Stimulated activated CD8-positive, alpha-beta memory T cell treated with anti-CD3 and anti-CD28 coated beads, Interleukin-4, amount 100 ng/mL, for 4 hours (primary cell): ENCODE results near the gene SPEM3.

Experiments
- DNase-seq, 2 donors: peaks; one replicate each; pipeline ENCODE4 v3.0.0-alpha.2; 2020; ENCODE audit warnings: low read depth in 2 of 2, low spot score in 1 of 2

SPEM3 gene

DNA sequence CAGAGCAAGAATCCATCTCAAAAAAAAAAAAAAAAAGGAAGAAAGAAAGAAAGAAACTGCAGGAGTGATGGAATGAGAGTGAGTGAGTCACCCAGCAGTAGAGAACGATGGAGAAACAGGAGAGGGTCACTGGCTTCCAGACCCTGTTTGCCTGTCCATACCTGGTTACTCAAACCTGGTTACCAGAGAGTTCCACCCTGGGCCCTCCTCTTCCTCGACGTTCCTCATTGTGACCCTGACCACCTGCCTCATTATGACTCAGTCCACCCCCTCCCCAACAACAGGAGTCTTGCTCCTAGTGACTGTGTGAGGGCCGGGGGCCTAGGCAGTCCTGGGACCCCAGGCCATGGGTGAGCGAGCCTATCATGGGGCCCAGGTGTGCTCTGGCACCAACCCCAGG is at the start of gene SPEM3:
TSS of gene SPEM3 (plus strand) at position 301 of the 400 bp plus-strand sequence. CDS start at position 347, 46 bp downstream.
- no peak for DNase-seq

DNA sequence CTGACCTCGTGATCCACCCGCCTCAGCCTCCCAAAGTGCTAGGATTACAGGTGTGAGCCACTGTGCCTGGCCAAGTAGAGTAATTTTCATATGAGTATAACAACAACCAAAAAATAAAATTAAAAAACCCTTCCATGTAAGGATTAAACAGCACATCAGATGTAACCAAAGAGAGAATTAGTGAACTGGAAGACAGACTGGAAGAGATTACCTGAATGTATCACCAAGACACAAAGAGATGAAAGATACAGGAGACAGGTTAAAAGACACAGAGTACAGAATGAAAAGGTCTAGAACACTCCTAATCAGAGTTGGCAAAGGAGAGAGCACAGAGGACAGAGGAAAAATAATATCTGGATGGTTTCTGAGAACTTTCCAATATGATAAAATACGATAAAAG is 49.5 kb upstream of the SPEM3 start:
- no peak for DNase-seq

DNA sequence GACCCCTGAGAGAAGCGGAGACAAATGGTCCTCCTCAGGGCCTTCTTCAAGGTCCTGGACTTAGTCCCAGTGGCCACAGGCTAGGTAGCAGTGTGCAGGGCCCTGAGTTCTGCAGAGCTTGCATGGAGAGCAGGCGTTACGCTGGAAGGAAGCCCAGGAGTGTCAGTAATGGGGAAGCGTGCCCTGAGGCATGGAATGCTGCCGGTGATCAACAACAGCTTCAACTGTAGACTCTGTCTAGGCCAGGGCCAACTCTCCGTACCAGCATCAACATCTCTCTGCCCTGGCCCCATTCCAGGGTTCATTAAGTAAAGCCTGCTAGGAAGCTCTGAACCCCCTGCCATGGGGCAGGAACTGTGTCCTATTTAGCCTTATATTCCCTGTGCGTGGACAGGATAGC is 48.3 kb upstream of the SPEM3 start:
- DNase-seq = no peak

DNA sequence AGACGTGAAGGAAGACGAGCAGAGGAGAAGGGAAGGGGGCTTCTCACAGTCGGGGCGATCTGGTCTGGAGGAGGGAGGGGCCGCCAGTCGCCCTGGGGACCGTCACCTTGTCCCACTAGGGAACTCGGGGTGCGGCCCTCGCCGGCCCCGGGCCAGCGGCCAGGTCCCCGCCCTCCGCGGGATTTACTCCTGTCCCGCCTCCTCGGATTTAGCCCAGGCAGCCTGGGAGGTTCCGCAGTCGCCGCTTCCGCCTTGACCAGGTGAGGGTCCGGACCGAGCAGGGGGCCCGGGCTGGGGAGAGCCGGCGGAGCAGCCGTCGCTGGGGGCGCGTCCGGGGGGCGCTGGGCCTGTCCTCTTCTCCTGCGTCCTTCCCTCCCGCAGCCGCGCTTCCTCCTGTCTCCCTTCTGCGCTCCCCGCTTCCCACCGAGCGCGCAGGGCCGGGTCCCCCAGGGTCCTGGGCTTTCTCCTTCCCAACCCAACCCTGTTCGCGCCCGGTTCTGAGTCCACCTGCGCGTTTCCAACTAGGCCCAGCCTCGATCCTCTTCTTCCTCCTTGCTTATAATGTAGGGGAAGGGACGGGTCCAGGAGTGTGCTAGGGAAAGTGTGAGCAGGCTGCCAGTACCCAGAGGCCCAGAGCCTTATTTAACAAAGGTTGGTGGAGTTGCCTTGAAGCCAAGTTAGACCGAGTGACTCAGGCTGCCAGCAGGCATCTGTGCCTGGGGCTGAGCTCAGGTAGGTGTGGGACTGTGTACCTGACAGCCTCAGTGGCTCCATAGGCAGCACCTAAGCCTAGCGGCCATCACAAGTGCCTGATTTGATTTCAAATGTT is 47.6 kb upstream of the SPEM3 start, which contains the start of gene TNK1:
TSS of gene TNK1 (plus strand) at position 235 of the 829 bp plus-strand sequence. CDS start 1,838 bp downstream, outside the sequence.
- no peak for DNase-seq

DNA sequence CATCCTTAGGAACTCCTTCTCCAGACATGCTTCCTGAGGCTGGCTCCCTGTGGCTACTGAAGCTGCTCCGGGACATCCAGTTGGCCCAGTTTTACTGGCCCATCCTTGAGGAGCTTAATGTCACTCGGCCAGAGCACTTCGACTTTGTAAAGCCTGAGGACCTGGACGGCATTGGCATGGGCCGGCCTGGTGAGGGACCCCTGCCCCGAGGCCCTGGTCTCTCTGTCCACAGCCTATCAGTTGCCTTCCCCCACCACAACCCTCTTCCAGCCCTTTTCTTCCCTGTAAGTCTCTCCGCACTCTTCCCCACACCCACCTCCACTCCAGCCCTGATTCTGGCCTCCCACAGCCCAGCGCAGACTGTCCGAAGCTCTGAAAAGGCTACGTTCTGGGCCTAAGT is 45.8 kb upstream of the SPEM3 start:
- DNase-seq = no peak

DNA sequence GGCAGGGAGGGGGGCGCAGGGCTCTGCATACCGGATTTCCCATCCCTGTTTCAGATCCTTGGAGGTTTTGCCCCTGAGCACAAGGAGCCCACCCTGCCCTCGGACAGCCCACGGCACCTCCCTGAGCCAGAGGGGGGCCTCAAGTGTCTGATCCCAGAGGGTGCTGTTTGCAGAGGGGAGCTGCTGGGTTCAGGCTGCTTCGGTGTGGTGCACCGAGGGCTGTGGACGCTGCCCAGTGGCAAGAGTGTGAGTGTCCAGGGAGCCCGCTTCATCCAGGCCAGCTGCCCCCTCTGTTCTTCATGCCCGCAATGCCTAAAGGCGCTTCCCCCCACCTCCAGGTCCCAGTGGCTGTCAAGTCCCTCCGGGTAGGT is 45.3 kb upstream of the SPEM3 start:
- DNase-seq = no peak

DNA sequence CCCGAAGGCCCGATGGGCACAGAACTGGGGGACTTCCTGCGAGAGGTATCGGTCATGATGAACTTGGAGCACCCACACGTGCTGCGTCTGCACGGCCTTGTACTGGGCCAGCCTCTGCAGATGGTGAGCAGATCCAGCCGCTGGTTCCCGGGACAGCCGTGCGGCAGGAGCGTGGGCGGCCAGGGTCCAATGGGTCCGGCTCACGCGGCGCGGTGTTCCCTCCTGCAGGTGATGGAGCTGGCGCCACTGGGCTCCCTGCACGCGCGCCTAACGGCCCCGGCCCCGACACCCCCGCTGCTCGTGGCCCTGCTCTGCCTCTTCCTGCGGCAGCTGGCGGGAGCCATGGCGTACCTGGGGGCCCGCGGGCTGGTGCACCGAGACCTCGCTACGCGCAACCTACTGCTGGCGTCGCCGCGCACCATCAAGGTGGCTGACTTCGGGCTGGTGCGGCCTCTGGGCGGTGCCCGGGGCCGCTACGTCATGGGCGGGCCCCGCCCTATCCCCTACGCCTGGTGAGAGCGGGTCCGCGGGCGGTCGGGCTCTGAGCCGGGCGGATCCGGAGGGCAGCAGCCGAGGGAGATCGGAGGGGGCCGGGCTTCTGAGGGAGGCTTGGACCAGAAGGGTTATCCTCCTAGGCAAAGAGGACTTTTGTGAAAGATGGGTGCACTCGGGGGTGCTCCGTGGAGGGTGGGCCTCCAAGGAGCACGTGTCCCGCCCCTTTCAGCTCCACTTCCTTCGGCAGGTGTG is 44.7 kb upstream of the SPEM3 start:
- peak; percentile 47 to 49 for DNase-seq

DNA sequence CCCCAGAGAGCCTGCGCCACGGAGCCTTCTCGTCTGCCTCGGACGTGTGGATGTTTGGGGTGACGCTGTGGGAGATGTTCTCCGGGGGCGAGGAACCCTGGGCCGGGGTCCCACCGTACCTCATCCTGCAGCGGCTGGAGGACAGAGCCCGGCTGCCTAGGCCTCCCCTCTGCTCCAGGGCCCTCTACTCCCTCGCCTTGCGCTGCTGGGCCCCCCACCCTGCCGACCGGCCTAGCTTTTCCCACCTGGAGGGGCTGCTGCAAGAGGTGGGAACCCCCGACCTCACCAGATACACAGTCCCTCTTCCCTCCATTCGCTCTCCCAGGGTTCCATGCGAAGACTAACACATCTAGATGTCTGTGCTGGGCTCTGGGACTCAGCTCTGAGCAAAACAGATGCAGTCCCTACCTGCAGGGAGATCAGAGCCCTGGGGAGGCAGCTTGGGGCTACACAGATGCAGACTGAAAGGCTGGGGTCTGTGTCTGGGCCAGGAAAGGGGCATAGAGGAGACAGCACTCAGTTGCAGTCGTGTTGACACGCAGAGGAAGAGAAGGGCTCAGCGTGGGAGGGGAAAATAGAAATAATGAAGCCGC is 44.1 kb upstream of the SPEM3 start:
- DNase-seq = no peak

DNA sequence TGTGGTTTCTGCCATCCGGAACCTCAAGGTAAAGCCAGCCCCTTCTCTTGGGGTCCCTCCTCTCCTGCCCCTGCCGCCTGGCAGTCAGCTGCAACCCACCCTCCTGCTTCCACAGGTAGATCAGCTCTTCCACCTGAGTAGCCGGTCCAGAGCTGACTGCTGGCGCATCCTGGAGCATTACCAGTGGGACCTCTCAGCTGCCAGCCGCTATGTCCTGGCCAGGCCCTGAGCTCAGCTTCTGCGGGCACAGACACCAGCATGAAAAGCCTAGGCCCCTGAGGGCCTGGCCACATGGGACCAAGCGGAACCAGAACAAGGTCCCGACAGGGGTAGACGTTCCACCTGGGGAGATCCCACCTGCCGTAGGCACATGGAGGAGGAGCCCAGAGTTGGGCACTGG is 39.8 kb upstream of the SPEM3 start:
- no peak for DNase-seq

DNA sequence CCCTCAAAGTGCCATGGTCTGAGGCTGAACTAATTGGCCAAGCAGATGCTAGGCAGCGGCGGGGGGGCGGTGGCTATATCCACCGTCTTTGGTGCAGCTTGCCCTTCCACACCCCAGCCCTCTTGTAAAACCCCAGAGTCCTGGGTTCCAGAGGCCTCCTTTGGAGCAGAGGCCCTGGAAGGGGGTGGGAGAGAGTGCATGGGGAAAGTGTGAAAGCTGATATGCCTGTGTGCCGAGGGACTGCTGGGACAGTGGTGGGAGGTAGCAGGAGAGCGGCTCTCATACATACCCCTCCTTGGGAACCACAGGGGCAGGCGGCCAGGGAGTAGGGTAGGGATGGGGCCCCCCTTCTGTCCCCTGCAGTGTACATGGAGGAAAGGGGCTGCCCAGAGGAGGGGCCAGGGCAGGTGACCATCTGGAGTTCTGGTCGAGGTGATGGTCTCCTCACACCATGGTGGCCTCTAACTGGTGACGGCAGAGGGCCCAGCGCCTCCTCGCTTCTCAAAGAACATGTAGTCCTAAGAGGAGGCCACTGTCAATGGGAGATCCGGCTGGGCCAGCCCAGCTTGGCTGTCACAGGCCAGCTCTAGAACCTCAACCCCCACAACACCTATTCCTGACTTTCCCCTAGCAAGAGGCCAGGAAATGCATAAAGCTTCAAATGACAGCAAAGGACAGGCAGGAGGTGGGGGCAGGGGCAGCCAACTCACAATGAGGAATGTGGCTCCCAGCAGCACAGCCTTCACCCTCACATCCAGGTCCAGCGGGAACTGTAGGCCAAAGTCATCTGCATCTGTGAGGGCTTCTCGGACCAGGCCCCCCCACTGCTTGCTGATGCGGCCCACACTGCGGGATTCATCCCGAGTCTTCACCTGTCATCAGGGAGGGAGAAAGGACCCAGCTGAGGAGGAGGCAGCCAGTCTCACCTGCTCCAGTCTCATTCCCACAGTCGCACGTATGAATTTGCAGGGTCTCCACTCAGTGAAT is 38.4 kb upstream of the SPEM3 start:
- no peak for DNase-seq

DNA sequence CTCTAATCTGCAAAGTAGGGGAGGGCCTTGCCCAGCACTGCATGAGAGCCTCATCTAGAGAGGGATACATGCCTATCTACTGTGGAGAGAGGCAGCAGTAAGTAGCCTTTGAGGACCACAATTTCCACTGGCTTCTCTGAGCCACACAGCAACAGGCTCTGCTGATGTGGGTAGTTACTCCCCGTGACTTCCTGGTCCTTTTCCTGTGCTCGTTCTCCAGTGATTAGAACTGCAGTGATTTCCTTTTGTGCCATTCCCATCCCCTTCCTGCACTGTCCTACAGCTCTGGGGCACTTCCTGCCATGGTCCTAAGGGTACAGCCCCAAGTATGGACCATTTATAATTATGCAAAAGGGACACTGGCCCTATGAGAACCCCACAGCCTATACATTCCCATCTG is 37.4 kb upstream of the SPEM3 start:
- no peak for DNase-seq

DNA sequence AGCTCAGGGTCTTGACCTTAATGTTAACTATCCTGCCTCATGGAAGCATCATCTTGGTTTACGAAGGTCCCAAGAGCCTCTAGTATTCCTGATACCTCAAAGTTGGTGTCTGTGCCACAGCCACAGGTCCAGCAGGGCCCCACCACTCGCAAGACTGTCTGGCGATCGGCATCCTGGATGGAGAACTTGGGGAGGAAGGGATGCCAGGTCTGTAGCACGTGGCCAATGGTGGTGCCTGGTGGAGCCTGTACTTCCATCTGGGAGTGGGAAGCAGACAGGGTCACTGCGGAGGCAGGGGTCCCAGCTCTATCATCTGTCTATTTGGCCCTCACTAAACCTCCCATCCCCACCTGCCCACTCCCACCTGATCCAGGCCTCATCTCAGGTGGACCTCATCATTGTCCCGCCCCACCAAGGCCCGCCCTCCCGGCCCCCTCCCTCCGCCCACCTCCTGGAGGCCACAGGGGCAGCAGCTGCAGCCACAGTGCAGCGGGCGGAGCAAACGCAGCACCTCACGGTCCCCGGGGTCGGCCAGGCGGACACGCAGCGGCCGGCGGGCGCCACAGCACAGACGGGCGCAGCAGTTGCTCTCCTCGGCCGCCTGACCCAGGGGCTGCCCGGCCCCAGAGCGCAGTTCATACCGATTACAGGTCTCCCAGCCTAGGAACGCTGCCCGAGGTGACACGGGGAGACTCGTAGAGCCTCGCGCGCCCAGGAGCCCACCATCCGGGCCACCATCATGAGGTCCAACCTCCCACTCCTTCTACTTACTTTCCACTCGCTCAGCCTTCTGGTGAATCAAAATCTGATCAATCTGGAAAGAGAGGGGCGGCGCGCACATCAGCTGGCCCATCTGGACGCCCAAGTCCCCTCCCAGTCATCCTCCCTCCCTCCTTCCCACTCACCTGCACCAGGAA is 35.7 kb upstream of the SPEM3 start:
- DNase-seq = no peak

DNA sequence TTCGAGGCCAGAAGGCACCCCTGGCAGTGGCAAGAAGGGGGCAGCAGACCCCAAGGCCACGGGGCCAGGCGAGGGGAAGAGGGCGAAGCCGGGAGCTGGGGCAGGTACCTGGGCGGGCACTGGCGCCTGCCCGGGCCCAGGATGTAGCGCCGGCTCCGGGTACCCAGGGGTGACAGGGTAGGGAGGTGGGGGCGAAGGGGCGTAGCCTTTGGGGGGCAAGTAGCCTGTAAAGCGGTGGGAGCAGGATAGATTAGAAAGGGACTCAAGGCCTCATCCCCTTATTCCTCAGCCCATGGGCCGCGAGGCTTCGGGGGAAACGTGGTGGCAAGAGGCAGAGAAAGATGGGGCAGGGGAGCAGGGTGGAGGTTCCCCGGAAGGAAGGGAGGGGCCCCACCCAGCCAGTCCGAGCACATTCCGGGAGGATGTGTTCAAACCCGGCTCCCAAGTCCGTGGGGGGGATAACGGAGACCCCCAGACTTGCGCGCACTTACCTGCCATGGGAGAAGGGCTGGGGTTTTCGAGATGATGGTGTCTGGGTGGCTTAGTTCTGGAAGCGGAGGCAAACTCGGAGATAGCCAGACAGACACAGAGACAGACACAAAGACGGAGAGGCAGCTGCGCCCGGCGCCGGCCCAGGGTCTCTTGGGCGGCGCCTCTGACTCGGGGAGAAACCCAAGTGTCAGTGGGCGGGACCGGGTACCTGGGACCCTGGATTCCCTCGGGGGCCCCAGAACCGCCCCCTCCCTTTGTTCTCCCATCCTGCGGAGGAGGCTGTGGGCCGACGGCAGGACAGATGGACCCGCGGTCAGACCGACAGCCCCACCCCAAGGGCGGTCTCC is 34.8 kb upstream of the SPEM3 start:
- peak; percentile 20 to 40 for DNase-seq

DNA sequence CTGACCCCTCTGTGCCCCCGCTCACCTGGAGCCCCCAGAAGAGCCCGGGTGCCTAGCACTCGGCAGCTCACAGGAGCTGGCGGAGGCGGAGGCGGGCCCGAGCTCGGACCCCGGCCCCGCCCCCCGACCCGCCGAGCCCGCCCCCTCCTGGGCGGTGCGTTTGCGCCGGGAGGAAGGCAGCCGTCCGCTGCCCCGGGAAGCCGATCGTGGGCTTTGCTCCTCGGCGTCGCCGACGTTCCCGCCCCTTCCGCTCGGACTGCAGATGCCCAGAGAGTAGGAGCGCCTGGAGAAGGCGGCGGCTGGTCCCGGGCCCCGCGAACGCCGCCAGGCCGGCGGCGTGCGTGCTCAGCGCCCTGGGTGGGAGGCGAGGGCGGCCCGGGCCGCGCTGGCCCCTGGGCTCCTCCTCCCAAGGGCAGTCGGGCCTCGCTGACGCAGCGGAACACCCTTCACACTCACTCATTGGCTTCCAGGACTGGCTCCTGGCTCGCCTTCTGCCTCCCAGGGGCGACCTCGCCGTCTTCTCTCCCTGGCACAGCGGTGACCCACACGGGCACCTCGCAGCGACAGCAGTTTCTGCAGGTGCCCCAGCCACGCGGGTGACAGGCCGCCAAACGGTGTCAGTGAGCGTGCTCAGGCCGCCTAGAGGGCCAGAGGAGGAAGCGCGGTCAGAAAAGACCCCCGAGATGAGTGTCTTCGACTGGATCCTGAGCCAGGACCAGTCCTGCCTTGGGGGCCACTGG is 34.0 kb upstream of the SPEM3 start, which contains the start of gene PLSCR3:
TSS of gene PLSCR3 (minus strand) at position 74 of the 740 bp plus-strand sequence. CDS start 415 bp downstream, outside the sequence.
- peak; percentile 51 to 66 for DNase-seq

DNA sequence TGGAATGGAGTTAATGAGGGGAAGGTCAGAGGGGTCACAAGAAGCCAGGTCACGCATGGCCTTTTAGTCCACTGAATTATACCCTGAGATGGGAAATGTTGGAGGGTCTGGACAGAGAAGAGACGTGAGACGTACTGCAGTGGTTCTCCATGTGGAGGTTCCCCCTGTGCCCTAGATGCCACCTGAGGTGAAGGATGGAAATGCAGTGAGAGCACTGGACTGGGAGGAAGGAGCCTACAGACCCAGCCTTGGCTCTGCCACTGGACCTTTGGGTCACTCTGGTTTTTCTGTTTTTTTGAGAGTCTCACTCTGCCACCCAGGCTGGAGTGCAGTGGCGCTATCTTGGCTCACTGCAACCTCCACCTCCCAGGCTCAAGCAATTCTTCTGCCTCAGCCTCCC is 32.5 kb upstream of the SPEM3 start:
- no peak for DNase-seq

DNA sequence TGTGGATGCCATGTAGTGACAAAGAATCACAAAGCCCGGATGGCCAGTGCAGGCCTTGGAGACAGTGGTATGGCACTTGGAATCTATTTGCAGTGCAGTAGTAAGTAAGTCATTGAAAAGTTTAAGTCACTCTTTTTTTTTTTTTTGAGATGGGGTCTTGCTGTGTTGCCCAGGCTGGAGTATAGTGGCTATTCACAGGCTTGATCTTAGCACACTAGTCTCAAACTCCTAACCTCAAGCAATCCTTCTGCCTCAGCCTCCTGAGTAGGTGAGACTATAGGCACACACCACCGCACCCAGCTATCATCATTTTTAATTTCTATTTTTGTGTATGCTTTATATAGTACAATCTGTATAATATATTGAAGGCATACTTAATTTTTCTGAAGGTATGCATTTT is 30.0 kb upstream of the SPEM3 start:
- no peak for DNase-seq

DNA sequence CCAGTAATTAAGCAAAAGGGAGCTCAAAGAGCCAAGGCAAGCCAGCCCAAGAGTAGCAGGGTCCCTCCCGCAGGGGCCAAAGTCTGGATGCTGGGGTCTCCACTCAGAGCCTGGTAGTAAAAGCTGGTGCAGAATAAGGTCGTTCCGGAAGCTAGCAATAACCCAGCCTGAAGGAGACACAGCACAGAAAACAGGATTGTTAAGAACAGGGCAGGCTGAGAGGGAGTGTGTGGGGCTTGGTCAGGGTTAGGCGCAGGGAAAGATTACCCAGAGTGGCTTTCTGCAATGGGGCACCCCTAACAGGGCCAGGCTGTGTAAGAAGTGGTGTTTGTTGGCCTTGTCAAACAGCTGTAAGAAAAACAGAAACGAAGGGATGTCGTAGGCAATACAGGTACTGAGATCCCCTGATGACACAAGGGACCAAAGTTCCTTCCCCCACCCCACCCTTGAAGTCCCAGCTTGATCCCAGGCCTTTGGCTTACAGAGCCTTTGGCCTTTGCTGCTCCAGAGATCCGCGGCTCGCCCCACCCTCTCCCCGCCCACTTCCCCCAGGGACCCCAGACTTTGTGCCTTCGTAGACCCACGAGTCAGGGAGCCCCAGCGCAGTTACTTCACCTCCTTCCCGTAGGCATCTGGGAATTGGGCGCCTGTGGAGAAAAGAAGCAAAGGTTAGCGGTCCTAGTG is 25.5 kb upstream of the SPEM3 start:
- no peak for DNase-seq

DNA sequence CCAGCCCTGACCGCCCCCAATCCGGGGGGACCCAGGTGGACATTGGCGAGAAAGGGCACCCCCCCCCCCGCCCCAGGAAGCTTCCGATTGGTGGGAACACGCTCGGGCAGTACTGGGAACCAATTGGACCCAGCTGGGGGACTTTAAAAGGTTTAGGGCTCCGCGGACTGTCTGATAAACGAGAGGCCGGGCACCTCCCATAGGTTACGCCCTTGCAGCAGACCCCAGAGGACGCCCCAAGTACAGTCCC is 25.0 kb upstream of the SPEM3 start:
- no peak for DNase-seq
